Stimulated activated CD8-positive, alpha-beta memory T cell treated with anti-CD3 and anti-CD28 coated beads, Interleukin-12 subunit alpha, Interleukin-12 subunit beta, amount 100 ng/mL, for 24 hours (primary cell): ENCODE measurements around the gene MDH2.
"Not testable (repeated sequence)": the region's sequence is repeated elsewhere in the genome, so short reads cannot be mapped to it uniquely, and the experiment has no call there.

Experiments
- DNase-seq: peaks from one replicate; pipeline ENCODE4 v3.0.0-alpha.2; 2020; ENCODE audit errors: extremely low read depth

MDH2 gene

DNA sequence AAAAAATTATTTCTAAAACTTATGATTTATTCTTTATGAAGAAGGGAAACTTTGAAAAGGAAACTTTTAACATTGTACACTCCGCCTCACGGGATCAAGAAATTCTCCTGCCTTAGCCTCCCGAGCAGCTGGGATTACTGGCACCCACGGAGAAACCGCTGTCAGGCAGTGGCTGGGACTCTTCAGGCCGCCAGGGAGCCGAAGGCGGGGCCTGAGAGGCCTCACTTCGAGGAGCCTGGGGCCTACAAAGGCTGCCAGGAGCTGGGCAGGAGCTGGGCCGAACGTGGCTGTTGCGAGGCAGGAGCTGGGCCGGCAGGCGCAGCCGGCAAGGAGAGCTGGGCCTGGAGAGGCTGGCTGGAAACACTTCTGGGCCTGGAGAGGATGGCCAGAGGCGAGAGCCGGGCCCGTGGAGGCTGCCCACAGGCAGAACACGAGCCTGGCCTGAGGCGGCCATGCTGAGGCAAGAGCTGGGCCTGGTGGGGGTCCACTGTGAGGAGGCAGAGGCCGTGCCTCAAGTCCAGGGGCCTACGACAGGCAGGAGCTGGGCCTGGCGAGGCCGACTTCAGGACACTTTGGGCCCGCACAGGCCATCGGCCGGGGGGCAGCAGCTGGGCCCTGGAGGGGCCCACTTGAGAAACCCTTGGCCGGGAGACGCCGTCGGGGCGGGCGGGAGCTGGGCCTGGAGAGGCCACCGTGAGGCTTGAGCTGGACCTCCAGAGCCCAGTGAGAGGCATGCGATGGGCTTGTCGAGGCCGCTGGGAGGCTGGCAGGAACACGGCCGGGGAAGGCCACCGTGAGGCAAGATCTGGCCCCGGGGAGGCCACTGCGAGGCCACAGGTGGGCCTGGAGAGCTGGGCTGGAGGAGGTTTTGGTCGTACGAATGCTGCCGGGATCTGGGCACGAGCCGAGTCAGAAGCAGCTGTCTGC lies 23.7 kb downstream of the MDH2 start:
- DNase-seq: no peak

GRCh38 chr7:76072243-76073148 lies 24.6 kb downstream of the MDH2 start:
- no peak for DNase-seq

DNA sequence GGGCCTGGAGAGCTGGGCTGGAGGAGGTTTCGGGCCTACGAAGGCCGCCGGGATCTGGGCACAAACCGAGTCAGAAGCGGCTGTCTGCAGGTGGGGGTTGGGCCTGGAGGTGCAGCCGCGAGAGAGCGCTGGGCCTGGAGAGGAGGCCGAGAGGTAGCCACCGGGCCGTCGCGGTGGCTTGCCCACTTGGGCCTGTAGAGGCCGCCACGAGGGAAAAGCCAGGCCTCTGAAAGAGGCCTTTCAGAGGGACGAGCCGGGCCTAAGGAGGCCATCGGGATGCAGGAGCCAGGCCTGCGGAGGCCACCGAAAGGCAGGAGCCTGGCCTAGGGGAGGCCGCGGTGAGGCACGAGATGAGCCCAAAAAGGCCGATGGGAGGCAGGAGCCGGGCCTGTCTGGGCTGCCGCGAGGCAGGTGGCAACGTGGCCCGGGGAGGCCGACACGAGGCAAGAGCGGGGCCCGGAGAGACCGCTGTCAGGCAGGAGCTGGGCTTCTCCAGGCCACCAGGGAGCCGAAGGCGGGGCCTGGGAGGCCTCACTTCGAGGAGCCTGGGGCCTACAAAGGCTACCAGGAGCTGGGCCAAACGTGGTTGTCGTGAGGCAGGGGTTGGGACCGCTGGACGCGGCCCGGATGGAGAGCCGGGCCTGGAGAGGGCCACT lies 25.6 kb downstream of the MDH2 start:
- DNase-seq: no peak

DNA sequence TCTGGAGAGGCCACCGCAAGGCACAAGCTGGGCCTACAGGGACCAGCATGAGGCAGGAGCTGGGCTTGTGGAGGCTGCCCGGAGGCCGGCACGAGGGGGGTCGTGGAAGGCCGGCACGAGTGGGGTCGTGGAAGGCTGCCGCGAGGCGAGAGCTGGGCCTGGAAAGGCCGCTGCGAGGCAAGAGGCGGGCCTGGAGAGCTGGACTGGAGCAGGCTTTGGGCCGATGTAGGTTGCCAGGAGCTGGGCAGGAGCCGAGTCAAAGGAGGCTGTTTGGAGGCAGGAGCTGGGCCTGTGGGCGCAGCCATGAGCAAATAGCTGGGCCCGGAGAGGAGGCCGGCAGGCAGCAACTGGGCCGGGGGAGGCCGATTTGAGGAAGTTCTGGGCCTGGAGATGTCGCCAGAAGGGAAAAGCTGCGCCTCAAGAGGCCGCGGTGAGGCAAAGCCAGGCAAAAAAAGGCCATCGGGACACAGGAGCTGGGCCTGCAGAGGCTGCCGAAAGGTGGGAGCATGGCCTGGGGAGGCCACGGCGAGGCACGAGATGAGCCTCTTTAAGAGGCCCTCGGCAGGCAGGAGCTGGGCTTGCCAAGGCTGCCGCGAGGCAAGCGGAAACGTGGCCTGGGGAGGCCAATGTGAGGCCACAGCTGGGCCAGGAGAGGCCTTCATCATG lies 26.5 kb downstream of the MDH2 start:
- no peak for DNase-seq

DNA sequence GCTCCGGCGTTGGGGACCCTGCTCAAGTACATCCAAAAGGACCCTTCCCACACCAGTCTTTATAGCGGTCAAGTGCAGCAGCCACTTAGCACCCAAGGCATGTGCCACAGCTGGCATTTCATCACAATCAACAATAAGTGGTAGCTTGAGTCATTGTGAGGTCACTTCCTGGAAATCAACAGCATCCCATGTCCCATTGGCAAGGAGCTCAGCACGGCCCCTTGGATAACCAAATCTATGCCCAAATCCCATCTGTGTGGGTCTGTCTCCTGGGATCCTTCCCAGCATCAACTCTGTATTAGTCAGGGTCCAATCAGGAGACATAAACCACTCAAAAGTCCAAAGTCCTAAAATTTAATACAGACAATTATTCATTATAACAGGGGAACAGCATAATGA lies 27.1 kb downstream of the MDH2 start:
- no peak for DNase-seq

- no peak for DNase-seq
Observed at GRCh38 chr7:76076995-76077394, 29.1 kb downstream of the MDH2 start.

DNA sequence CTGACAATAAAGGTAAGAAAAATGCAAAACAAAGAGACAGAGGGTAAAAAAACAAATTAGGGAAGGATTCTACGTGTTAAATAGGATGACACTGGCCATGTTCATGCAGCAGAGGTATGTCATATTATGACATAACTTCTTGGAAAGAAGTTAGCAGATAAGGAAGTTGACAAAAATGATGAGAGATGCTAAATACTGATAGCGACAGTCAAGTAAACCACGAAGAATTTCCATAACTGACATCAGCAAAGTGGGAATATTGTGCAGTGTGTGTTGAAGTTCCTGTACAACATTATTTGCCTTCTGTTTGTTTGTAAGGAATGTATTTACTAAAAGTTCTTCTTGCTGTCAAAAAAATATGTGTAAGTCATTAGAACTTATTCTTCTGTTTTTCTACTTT lies 29.5 kb downstream of the MDH2 start:
- DNase-seq: no peak

DNA sequence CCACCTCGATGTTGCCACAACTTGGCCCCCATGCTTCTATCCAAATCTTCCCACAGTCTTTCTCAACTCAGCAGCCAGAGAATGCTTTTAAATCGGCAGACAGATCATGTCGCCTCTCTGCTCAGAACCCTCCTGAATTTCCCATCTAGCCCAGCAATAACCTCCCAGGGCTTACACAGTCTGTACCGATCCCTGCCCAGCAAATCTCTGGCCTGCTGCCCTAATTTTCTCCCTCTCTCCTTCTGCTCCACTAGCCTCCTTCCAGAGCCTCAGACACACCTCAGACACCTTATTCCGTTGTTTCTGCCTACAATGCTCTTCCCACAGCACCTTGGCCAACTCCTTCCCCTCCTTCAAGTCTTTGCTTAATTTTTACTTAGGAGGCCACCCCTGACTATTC lies 32.3 kb downstream of the MDH2 start:
- DNase-seq: no peak

- DNase-seq: not testable (repeated sequence)
Observed at GRCh38 chr7:76084115-76084514, 36.2 kb downstream of the MDH2 start.

- no peak for DNase-seq
Observed at GRCh38 chr7:76086070-76086469, 38.2 kb downstream of the MDH2 start.

GRCh38 chr7:76087362-76087791 lies 39.5 kb downstream of the MDH2 start:
- not testable (repeated sequence) for DNase-seq

- DNase-seq: no peak
Observed at GRCh38 chr7:76089865-76090475, 42.1 kb downstream of the MDH2 start.

- no peak for DNase-seq
Observed at GRCh38 chr7:76091506-76091905, 43.6 kb downstream of the MDH2 start.

DNA sequence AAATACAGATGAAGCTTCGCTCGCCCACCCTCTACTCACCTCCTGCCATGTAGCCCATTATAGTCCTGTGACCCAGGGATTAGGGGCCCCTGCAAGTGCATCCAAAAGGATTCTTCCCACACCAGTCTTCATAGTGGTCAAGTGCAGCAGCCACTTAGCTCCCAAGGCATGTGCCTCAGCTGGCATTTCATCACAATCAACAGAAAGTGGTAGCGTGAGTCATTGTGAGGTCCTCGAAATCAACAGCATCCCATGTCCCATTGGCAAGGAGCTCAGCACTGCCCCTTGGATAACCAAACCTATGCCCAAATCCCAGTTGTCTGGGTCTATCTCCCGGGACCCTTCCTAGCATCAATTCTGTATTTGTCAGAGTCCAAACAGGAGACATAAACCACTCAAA lies 45.6 kb downstream of the MDH2 start:
- not testable (repeated sequence) for DNase-seq

GRCh38 chr7:76094326-76094725 lies 46.4 kb downstream of the MDH2 start:
- not testable (repeated sequence) for DNase-seq

GRCh38 chr7:76095908-76096307 lies 48.0 kb downstream of the MDH2 start:
- no peak for DNase-seq

DNA sequence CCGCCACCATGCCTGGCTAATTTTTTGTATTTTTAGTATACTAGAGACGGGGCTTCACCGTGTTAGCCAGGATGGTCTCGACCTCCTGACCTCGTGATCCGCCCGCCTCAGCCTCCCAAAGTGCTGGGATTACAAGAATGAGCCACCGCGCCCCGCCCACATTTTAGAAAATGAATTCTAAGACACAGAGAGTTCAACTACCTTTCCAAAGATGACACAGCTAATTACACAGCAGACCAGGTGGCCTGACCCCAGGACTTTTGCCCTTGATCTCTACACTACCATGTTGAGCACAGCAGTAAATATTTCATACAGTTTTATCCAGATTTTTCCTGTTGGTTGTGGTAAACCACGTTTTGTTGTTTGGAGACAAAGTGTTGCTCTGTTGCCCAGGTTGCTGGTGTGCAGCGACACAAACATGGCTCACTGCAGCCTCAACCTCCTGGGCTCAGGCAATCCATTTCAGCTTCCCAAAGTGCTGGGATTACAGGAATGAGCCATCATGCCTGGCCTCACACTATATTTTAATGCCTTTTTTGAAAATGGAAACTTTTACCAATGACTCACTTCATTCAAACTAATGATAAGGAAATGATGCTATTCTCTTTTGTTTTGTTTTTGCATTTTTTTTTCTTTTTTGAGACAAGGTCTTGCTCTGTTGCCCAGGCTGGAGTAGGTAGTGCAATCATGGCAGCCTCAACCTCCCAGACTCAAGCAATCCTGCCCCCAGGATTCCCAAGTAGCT lies 54.0 kb downstream of the MDH2 start:
- DNase-seq: not testable (repeated sequence)

GRCh38 chr7:76103788-76104187 lies 55.9 kb downstream of the MDH2 start:
- DNase-seq: not testable (repeated sequence)

GRCh38 chr7:76106130-76106529 lies 58.2 kb downstream of the MDH2 start:
- DNase-seq: not testable (repeated sequence)

- no peak for DNase-seq
Observed at GRCh38 chr7:76106893-76107292, 59.0 kb downstream of the MDH2 start.
